ENCODE data around the gene BNC1.
"Not testable (repeated sequence)": the region's sequence is repeated elsewhere in the genome, so short reads cannot be mapped to it uniquely, and the experiment has no call there.

The BNC1 gene

DNA sequence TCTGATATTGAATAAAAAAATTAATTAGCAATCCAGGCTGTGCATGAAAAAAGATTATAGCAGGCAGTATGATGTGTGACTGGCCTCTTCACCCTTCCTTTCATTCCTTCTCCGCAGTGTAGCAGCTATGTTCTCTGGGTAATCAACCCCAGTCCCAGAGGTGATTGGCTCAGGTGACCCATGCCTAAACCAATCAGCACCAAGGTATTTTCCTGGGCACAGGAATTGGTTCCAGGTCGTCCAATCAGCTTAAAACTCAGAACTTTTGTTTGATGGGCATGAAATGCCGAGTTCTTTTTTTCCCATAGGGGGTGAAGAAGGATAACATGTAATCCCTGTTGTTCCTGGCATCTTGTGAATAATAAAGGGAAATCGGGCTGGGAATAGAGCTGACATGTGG lies 5.8 kb upstream of the BNC1 start:
- DNase-seq = no peak

DNA sequence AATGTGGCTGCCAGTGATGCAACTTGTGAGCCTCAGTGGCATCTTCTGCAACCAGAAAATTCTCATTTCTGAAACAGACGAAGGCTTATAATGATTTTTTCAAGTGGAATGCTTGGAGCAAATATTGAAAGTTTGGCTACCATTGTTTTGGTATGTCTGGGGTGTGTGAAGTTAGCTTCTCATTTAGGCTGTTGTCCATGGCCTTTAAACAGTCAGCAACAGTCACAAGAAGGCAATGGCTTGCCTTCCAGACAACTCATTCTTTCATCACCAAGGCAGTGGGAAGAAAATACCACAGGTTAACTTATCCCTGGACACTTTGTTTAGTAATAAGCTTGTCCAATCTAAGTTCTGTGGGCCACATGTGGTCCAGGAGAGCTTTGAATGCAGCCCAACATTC lies 4.7 kb upstream of the BNC1 start:
- DNase-seq = no peak

DNA sequence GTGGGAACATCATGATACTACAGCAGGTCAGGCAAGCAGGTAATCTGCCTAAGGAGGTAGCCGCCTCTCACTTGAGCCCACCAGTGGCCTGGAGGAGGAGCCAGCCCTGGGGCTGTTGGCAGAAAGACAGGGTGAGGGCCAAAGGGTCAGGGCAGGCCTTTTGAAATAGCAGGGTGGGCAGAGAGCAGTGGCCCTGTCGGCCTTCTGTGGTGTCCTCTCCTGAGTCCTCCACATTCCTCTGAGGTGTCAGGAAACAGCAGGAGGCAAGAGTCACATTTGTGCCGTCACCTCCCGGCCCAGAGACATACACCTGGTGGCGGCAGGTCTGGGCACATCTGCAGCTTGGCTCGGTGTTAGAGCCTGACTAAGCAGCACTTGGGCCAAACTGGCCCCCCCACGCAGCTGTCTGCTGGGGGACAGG lies 3.9 kb upstream of the BNC1 start:
- no peak for DNase-seq

DNA sequence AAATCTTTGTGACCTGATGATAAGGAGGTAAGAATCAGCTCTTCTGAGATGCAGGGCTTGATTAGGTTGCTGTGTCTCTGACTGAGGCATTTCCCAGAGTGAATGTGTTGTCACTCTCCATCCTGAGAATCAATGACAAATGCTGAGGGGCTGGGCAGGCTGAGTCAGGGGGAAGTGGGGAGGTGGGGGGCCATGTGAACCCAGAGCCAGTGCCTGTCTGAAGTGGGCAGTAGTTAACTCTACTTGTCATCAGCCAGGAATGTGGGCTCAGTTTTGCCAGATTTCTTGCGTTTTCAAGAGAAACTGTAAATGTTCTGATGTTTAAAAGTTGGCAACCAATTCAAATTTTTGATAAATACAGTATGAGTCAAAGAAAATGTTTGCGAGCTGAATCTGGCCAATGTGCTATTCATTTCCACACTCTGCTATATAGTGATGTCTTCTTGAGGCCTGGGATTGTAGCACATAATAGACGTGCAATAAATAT lies 3.1 kb upstream of the BNC1 start:
- DNase-seq = no peak

DNA sequence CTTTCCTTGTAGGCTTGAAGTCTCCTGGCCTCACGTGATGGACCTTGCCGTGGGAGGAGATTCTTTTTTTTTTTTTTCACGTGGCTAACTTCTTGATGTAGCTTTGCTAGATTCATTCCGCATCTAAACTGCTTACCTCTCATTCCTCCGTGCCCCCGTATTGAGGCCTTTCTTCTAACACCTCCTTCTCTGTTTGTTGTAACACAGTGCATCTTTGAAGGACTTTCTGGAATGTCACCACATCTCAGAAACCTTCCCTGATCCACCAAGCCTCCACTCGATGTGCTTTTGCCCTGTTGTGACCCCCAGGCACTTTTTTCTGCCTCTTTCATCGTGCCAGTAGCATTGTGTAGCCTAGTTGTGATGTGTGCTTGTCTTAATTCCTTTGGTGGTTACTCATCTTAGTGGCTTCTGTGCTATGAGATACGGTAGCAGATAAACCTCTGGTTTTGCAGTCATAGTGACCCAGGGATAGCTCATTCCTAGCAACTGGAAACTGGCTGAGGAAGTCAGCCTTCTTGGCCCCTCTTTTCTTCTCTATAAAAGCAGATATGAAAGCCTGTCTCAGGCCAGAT lies 1.6 kb upstream of the BNC1 start:
- DNase-seq = no peak

DNA sequence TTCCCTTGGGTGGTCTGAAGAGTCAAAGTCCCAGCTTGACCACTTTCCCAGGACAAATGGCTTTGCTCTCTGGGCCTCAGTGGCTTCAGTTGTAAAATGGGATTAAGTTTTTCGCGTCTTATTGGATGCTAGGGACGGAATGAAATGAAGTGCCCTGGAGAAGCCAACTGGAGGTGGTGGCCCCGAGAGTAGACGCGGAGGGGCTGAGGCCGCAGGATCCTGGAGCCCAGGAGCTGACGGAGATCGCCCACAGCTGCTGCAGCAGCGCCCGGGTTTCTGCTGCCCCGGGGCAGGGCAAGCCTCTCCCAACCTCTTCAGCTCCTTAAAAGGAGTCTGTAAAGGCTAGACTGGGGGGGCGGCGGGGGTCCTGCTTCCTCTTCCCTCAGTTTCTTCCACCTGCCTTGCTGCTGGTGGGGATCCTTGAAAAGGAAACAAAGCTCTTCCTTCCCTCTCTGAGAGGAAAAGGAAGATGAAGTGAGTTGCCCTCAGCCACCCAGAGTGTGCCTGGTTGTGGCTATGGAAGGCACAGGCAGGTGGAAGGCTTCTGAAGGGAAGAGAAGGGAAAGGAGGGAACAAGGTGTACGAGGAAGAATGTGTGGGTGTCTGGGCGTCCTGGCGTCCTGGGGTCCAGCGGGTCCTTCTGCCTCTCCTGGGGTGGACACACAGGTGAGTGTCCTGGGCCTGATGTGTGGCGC lies 967 bp upstream of the BNC1 start:
- DNase-seq = no peak

DNA sequence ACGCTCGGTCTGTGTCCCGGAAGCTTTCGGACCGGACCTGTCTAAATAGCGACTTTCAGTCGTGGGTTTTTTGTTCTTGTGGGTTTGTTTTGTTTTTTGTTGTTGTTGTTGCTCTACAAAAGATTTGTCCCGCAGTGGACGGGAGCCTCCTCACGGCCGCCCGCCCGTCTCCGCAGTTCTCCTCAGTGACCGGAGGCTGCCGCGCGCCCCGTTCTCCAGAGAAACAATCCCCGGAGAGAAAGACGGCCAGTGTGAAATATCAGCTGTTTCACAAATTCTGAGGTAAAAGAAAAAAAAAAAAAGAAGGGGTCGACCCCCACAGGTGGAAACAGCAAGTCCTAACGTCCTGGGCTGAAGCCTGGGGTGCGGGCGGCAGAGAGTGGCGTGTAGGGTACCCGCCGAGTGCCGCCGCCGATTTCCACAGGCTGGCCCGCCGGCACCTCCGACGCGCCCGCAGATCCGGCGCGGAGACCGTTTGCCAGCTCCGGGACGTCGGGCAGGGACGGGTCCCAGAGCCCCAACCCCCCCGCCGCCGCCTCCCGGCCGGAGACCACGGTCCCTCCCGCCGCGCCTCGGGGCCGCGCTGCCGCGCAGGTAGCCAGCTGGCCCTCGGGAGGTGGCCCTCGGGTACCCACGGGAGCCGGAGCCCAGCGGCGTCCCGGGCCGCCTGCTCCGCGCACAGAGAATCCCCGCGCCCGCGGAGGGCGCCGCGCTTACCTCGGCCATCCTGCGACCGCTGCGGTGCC lies 478 bp downstream of the BNC1 start:
- DNase-seq = no peak

DNA sequence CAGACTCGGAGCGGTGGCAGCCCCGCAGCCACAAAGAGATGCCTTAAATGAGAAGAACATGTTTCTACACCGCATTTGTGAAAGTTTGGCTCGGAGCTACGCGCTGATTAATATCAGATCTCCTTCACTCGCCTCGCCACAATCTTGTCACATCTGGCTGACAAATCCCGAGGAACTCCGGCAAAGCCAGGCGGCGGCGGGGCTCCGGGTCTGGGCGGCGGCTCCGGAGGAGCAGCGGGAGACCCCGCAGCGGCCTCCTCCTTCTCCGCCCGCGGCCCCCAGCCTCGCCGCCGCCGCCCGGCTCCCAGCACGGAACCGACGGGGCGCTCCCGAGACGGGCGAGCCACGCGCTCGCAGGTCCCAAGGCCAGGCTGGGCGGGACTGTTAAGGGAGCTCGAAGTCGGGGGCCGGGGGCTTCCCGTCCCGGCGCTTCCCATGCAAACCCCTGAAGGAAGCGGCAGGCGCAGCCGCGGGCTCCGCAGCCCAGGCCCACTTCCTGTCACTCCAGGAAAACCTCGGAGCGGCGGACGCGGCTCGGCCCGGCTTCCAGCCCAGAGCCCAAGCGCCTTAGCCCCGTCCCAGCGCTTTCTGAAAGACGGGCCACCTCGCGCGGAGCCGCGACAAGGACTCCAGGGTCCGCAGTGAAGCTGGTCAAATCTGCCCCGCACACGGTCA lies 1.2 kb downstream of the BNC1 start:
- no peak for DNase-seq

DNA sequence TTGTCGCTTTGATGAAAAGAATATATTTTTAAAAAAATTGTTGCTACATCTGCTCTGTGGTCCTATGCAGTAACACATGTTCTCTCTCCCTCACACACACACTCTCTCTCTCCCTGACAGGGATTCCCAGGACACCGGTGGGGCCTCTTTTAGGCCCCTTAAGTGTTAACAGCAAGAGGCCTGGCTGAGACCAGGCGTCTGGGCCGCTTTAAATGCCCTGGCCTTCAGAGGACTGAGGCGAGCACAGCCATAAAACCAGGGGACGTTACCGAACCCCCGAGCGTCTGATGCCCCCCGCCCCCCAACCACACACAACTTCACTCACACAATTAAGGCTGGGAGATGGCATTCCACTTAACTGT lies 1.7 kb downstream of the BNC1 start:
- DNase-seq = no peak

DNA sequence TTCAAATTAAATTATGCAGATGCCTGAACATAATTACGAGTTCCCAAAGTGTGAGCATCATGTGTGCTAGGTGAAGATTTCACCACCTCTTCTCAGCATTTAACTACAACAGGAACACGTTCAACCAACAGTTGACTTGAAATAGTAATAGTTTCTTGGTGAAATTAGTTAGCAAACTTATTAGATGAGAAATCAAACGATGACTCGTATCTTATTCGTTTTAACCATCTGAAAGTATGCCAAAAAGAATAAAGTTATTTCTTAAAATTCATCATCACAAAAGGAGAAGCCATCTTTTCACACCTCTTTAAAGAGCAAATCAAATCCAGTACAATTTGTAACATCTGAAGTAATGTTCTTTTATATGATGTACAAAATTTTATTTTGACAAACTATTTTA lies 2.3 kb downstream of the BNC1 start:
- no peak for DNase-seq

DNA sequence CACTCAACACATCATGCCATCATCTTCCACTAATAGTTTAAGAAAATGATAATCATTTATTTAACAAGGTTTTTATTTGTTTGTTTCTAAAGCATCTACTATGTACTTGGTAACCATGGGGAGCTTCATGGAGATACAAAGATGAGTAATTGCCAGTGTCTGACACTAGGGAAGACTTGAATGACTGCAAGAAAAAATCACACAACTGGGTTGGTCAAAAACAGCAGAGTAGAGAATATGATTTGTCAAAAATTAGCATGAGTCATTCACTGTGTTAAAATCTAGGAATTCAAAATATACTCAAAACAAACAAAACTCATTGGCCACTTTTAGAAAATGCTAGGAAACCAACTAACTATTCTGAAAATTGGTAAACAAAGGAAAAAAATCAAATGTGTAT lies 6.3 kb downstream of the BNC1 start:
- no peak for DNase-seq

DNA sequence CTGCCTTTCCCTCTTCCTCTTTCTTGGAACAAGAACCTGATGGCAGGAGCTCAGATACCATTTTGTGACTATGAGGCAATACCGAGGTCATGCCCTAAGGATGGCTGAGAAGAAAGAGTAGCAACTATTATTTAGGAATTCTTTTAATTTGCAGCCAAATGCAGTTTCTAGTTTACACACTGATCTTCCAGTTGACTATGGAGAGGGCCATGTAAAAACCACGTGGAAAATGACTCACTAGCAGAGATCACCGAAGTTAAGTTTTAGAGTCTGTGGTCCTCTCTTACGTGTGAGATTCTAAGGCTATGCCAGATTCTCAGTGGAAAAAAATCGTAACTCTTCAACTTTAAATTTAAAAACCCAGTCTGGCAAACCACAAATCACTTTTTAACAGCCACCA lies 7.8 kb downstream of the BNC1 start:
- DNase-seq = no peak

DNA sequence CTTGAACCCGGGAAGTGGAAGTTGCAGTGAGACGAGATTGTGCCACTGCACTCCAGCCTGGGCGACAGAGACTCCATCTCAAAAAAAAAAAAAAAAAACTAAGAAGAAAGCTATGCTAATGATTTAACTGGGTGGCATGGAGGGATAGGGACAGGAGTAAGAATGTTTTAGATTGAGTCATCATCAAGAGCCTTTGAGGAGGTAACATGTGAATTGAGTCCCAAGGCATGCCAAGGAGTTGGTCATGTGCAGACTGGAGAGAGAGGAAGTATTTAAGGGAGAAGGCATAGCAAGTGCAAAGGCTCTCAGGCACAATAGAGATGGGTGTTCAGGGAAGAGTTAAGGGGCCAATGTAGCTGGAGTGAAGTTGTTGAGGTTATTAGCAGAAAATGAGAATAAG lies 9.1 kb downstream of the BNC1 start:
- no peak for DNase-seq

DNA sequence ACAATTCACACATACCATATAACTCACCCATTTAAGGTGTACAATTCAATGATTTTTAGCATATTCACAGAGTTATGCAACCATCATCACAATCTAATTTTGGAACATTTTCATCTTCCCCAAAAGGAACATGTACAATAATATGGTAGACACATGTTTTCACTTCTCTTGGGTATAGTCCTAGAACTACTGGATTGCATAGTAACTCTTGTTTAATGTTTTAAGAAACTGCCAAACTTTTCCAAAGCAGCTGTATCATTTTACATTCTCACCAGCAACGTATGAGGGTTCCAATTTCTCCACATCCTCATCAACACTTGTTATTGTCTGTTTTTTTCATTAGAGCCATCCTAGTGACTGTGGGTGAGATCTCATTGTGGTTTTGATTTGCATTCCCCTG lies 14.3 kb downstream of the BNC1 start:
- DNase-seq = no peak

DNA sequence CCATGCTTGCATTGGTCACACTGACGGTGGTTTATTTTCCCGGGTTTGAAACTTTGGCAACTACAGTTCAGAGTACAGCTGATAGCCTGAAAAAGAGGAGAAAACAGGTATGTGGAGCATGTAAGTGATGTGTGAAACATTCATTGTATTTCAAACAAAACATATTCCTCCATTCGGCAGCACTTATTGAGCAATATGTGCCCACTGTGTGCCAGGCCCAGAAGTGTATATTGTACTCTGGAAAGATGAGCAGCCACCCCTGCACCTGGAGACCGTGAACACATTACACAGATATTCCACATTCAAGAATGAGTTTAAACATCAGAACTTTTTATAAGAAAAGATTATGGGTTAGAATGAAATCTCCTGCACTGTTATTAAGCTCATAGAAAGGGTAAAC lies 16.3 kb downstream of the BNC1 start:
- DNase-seq = no peak

DNA sequence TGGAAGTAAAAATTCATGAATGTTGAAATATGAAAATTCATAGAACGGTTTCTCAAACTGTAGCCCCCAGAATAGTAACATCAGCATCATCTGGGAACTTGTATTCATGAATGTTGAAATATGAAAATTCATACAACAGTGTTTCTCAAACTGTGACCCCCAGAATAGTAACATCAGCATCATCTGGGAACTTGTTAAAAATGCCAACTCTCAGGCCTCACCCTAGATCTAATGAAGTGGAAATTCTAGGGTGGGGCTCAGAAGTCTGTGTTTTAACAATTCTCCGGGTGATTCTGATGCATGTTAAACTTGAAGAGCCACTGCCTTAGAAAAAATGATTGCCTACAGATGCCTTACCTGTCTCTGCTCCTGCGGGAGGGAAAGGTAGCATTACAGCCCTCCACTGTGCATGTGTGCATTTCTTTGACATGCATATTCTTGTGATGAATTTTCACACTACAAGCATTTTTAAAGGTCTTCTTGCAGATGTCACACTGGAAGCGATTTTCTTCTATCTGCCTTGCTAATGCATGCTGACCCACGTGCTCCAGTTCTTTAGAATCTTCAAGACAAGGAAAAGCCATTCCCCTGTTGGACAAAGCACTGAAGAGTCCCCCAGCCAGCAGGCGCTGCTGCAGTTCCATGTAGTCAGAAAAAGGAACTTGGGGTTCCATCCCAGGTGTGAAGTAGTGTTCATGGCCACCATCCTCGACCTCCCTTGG lies 21.7 kb downstream of the BNC1 start:
- no peak for DNase-seq

DNA sequence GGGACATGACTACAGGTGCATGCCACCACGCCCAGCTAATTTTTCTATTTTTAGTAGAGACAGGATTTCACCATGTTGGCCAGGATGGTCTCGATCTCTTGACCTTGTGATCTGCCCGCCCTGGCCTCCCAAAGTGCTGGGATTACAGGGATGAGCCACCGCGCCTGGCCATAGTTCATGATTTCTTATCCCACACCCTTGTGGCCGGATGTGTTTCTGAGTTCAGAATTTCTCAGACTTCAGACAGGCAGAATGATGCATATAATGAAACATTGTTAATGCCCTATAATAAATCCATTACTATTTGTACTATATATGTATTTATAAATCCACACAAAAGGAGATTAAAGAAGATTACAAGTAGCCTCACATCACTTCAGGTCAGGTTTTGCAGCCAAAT lies 22.3 kb downstream of the BNC1 start:
- not testable (repeated sequence) for DNase-seq

DNA sequence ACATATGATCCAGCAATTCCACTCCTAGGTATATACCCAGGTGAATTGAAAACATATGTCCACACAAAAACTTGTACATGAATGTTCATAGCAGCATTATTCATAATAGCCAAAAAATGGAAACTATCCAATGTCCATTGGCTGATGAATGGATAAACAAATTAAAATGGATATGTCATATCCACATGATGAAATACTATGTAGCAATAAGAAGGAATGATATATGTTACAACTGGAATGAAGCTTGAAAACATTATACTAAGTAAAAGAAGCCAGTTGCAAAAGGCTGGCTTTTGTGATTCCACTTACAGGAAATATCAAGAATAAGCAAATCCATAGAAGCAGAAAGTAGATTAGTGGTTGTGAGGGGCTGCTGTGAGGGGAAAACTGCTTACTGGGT lies 33.7 kb downstream of the BNC1 start:
- DNase-seq = no peak

DNA sequence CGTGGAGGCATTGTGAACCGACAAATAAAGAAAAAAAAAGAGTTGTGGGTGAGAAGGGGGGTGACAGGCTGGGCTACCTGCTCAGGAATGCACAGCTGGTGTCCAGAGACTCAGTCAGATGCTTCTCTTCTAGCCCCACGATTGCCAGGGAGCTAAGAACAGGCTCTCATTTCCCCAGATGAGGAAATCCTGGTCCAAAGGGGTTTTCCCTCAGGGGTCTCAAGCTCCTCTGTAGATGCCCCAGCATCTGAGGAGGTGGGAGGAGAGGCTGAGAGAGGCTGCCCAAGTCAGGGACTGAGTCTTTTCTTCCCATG lies 35.5 kb downstream of the BNC1 start:
- DNase-seq = no peak

DNA sequence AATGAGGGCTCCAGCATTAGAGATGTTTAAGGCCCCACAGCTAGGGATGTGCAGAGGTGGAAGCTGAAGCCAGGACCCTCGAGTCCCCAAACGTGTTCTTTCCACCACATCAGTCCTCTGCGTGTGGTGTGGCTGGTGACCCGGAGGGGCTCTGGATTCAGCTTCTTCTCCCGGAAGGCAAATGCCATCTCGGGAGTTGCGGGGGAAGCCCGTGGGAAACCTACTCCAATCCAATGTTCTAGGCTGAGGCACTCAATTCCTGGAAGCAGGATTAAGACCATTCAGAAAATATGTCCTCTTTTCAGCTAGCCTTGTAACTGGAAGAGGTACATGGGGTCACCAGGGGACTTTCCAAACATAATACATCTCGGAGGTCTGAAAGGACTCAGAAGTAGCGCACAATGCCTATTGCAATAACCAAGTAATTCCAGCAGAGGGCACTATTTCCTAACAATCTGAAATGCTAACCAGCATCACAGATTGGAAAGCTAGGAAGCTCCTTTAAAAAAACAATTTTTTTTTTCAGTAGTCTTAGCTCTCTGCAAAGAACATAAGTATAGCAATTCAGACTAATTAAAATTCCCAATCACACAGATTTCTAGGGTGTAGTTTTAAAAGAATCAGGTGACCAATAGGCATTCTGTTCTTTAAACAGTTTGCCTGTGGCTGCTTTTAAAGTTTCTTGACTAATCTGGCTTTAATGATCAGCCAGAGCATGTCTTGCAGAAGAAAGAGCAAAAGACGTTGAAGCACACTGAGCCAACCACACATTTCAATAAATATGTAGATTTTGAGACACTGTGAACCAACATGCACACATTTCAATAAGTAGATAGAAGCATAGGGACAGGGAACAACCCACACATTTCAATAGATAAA lies 36.1 kb downstream of the BNC1 start:
- DNase-seq = peak in 1 of 2 experiments; percentile 12

DNA sequence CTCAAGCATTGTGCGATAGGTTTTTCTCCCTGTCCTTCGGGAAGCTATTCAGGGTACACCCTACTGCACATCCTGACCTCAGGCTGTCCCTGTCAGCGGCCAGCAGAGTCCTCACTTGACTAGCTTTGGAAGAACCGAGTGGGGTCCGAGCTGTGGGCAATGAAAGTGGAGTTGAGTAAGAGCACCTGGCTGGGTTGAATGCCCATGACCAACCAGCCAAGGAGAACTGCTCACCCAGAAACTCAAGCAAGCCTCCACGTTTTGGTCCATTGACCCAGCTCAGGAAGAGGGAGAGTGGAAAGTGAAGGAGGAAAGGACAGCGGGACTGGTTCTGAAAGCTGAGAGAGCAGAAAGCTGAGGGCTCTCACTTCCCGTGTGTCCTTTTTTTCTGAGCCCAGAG lies 40.8 kb downstream of the BNC1 start:
- no peak for DNase-seq

DNA sequence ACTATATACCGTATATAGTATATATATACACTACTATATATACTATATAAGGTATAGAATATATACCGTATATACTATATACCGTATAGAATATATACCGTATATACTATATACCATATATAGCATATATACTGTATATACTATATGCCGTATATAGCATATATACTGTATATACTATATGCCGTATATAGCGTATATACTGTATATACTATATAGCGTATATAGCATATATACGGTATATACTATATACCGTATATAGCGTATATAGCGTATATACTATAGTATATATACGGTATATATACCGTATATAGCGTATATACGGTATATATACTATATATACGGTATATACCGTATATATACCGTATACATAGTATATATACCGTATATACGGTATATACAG lies 54.2 kb downstream of the BNC1 start:
- no peak for DNase-seq

Measured in SHP77 (cell line).